ENCODE results near the gene CAPN1.
"Not testable (repeated sequence)": the region's sequence is repeated elsewhere in the genome, so short reads cannot be mapped to it uniquely, and the experiment has no call there.

Gene CAPN1

GRCh38 chr11:65214212-65214845, 32.6 kb downstream of the CAPN1 start:
- Mint-ChIP-seq H3K4me3 (no peak overlapping the region), H3K27me3 (peaks cover 5% of the 10 kb centered on the region), H3K4me1 (ENCODE audit: low read depth) (peaks cover 34% of the 10 kb centered on the region), H3K36me3 (ENCODE audit: low read depth) (peaks cover 6% of the 10 kb centered on the region), H3K9me3 (peaks cover 4% of the 10 kb centered on the region), H3K27ac (peak overlapping the region; percentile 12)

- Mint-ChIP-seq H3K4me1 (ENCODE audit: low read depth) (peaks cover 42% of the 10 kb centered on the region), H3K9me3 (peaks cover 4% of the 10 kb centered on the region), H3K27ac (peak overlapping the region; percentile 99), H3K27me3 (peaks cover 5% of the 10 kb centered on the region), H3K36me3 (ENCODE audit: low read depth) (peaks cover 6% of the 10 kb centered on the region), H3K4me3 (peak overlapping the region; percentile 81)
These were observed 33.8 kb downstream of the CAPN1 start for GRCh38 chr11:65215441-65216076.

- H3K36me3 Mint-ChIP-seq (ENCODE audit: low read depth) = peaks cover 6% of the 10 kb centered on the region
- peak overlapping the region; percentile 16 for H3K27ac Mint-ChIP-seq
- H3K4me1 Mint-ChIP-seq (ENCODE audit: low read depth) = peaks cover 42% of the 10 kb centered on the region
- H3K4me3 Mint-ChIP-seq = peak overlapping the region; percentile 13
- H3K27me3 Mint-ChIP-seq = peaks cover 5% of the 10 kb centered on the region
- peaks cover 4% of the 10 kb centered on the region for H3K9me3 Mint-ChIP-seq
These were observed 35.1 kb downstream of the CAPN1 start for GRCh38 chr11:65216830-65217229.

GRCh38 chr11:65217441-65218423, 36.0 kb downstream of the CAPN1 start:
- peaks cover 6% of the 10 kb centered on the region for H3K36me3 Mint-ChIP-seq (ENCODE audit: low read depth)
- H3K4me3 Mint-ChIP-seq = no peak overlapping the region
- peaks cover 5% of the 10 kb centered on the region for H3K27me3 Mint-ChIP-seq
- H3K27ac Mint-ChIP-seq = peak overlapping the region; percentile 16
- peaks cover 4% of the 10 kb centered on the region for H3K9me3 Mint-ChIP-seq
- peaks cover 40% of the 10 kb centered on the region for H3K4me1 Mint-ChIP-seq (ENCODE audit: low read depth)

GRCh38 chr11:65218446-65218845, 36.7 kb downstream of the CAPN1 start:
- H3K27me3 Mint-ChIP-seq = peaks cover 5% of the 10 kb centered on the region
- H3K4me3 Mint-ChIP-seq = no peak overlapping the region
- peaks cover 4% of the 10 kb centered on the region for H3K9me3 Mint-ChIP-seq
- peaks cover 32% of the 10 kb centered on the region for H3K4me1 Mint-ChIP-seq (ENCODE audit: low read depth)
- peaks cover 6% of the 10 kb centered on the region for H3K36me3 Mint-ChIP-seq (ENCODE audit: low read depth)
- H3K27ac Mint-ChIP-seq = no peak overlapping the region

- peaks cover 6% of the 10 kb centered on the region for H3K36me3 Mint-ChIP-seq (ENCODE audit: low read depth)
- peaks cover 5% of the 10 kb centered on the region for H3K27me3 Mint-ChIP-seq
- H3K9me3 Mint-ChIP-seq = peaks cover 4% of the 10 kb centered on the region
- no peak overlapping the region for H3K27ac Mint-ChIP-seq
- H3K4me3 Mint-ChIP-seq = no peak overlapping the region
- H3K4me1 Mint-ChIP-seq (ENCODE audit: low read depth) = peaks cover 18% of the 10 kb centered on the region
These were observed 38.1 kb downstream of the CAPN1 start for GRCh38 chr11:65219930-65220213.

GRCh38 chr11:65221026-65221425, 39.3 kb downstream of the CAPN1 start:
- Mint-ChIP-seq H3K9me3 (no peaks in the 10 kb centered on the region), H3K4me3 (no peak overlapping the region), H3K36me3 (ENCODE audit: low read depth) (no peaks in the 10 kb centered on the region), H3K4me1 (ENCODE audit: low read depth) (peaks cover 20% of the 10 kb centered on the region), H3K27me3 (peaks cover 4% of the 10 kb centered on the region), H3K27ac (no peak overlapping the region)

- Mint-ChIP-seq H3K4me3 (no peak overlapping the region), H3K36me3 (ENCODE audit: low read depth) (no peaks in the 10 kb centered on the region), H3K27me3 (peaks cover 17% of the 10 kb centered on the region), H3K9me3 (no peaks in the 10 kb centered on the region), H3K4me1 (ENCODE audit: low read depth) (peaks cover 22% of the 10 kb centered on the region), H3K27ac (no peak overlapping the region)
These were observed 41.3 kb downstream of the CAPN1 start for GRCh38 chr11:65223011-65223410.

- peaks cover 17% of the 10 kb centered on the region for H3K27me3 Mint-ChIP-seq
- H3K27ac Mint-ChIP-seq = no peak overlapping the region
- no peaks in the 10 kb centered on the region for H3K9me3 Mint-ChIP-seq
- no peaks in the 10 kb centered on the region for H3K36me3 Mint-ChIP-seq (ENCODE audit: low read depth)
- H3K4me1 Mint-ChIP-seq (ENCODE audit: low read depth) = peaks cover 14% of the 10 kb centered on the region
- H3K4me3 Mint-ChIP-seq = no peak overlapping the region
These were observed 43.2 kb downstream of the CAPN1 start for GRCh38 chr11:65224930-65225278.

GRCh38 chr11:65225279-65226102, 43.8 kb downstream of the CAPN1 start:
- peaks cover 17% of the 10 kb centered on the region for H3K27me3 Mint-ChIP-seq
- peaks cover 12% of the 10 kb centered on the region for H3K4me1 Mint-ChIP-seq (ENCODE audit: low read depth)
- H3K4me3 Mint-ChIP-seq = peak overlapping the region; percentile 82
- H3K36me3 Mint-ChIP-seq (ENCODE audit: low read depth) = no peaks in the 10 kb centered on the region
- no peak overlapping the region for H3K27ac Mint-ChIP-seq
- no peaks in the 10 kb centered on the region for H3K9me3 Mint-ChIP-seq

- no peaks in the 10 kb centered on the region for H3K9me3 Mint-ChIP-seq
- H3K27ac Mint-ChIP-seq = no peak overlapping the region
- no peaks in the 10 kb centered on the region for H3K36me3 Mint-ChIP-seq (ENCODE audit: low read depth)
- H3K4me3 Mint-ChIP-seq = peak overlapping the region; percentile 82
- peaks cover 12% of the 10 kb centered on the region for H3K4me1 Mint-ChIP-seq (ENCODE audit: low read depth)
- peaks cover 17% of the 10 kb centered on the region for H3K27me3 Mint-ChIP-seq
These were observed 44.3 kb downstream of the CAPN1 start for GRCh38 chr11:65226103-65226442.

- Mint-ChIP-seq H3K4me3 (no peak overlapping the region), H3K27me3 (peaks cover 17% of the 10 kb centered on the region), H3K27ac (no peak overlapping the region), H3K36me3 (ENCODE audit: low read depth) (no peaks in the 10 kb centered on the region), H3K9me3 (no peaks in the 10 kb centered on the region), H3K4me1 (ENCODE audit: low read depth) (peaks cover 12% of the 10 kb centered on the region)
These were observed 46.2 kb downstream of the CAPN1 start for GRCh38 chr11:65227879-65228278.

GRCh38 chr11:65236194-65237059, 54.7 kb downstream of the CAPN1 start:
- H3K27me3 Mint-ChIP-seq = no peaks in the 10 kb centered on the region
- H3K4me3 Mint-ChIP-seq = no peak overlapping the region
- no peak overlapping the region for H3K27ac Mint-ChIP-seq
- H3K36me3 Mint-ChIP-seq (ENCODE audit: low read depth) = no peaks in the 10 kb centered on the region
- H3K4me1 Mint-ChIP-seq (ENCODE audit: low read depth) = no peaks in the 10 kb centered on the region
- H3K9me3 Mint-ChIP-seq = no peaks in the 10 kb centered on the region

GRCh38 chr11:65238302-65238701, 56.6 kb downstream of the CAPN1 start:
- not testable (repeated sequence) for H3K27me3 Mint-ChIP-seq; H3K27ac Mint-ChIP-seq; H3K4me1 Mint-ChIP-seq (ENCODE audit: low read depth); H3K9me3 Mint-ChIP-seq; H3K4me3 Mint-ChIP-seq; H3K36me3 Mint-ChIP-seq (ENCODE audit: low read depth)

Data from stimulated activated naive CD8-positive, alpha-beta T cell treated with anti-CD3 and anti-CD28 coated beads, Interleukin-15, Interleukin-2, amounts not matched to agents 100 ng/mL and 50 ng/mL, for 24 hours (primary cell).